HG02970 (cell line): Measurements from ENCODE around the gene MFSD6.

Experiments
- ATAC-seq: cut with Tn5 transposase; IDR thresholded peaks from one replicate; pipeline ENCODE4 v1.9.1; 2021; ENCODE audit warnings: mild to moderate bottlenecking, moderate library complexity, moderate number of reproducible peaks; ENCODE audit not compliant: unreplicated experiment, low FRiP score

MFSD6 gene

DNA sequence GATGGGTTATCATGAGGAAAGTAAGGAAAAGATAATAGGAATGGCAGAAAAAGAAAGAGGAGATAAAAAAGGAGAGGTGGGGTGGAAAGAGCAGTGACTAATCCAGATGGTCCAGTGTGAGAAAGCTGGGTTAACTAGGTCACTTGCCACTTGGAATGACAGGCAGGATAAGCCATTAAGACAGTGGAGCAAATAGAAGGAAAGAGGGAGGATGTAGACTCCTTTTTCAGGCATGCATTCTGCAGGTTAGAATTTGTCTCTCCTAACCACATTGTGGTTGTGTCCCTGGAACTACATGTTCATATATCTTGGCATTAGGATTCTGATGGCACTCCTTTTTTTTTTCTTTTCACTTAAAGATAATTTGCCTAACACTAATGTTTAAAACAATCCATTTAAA, 139.7 kb downstream of the MFSD6 start:
- ATAC-seq: no peak

- no peak for ATAC-seq
Observed at GRCh38 chr2:190550137-190550536, 142.0 kb downstream of the MFSD6 start.
